Muscle of back (tissue), 13 donors: ENCODE results near the gene RASGRP2. TPM values are rescaled to one million over a fixed set of nuclear protein-coding genes. Genes with fewer than 3 reads are reported as not detected.

Experiments used
- DNase-seq, 3 donors: peaks; one replicate each; pipeline versions ENCODE4 v3.0.0 to v3.0.0-alpha.2; 2013
- long read RNA-seq, 9 donors: transcript quantifications; one replicate each; lab custom pipeline, GENCODE V29; 2026
- polyA plus RNA-seq, 10 donors: library from polyadenylated mRNA; unstranded; fragments of 120-200 nt; gene quantifications; one replicate each; pipeline ENCODE4 v1.2.1, GENCODE V29; 2013; ENCODE audit not compliant: insufficient read length in 10 of 10

The RASGRP2 gene
- polyA plus RNA-seq: 10 to 100 TPM; 13.3 to 60.2 (median 40.2) TPM
- long read RNA-seq, donor 1, transcript RASGRP2-205 (5 exons, 583 nt): minor isoform, 5 of 29 reads
- long read RNA-seq, donor 1, transcript RASGRP2-204 (5 exons, 642 nt): major isoform, 15 of 29 reads
- long read RNA-seq, donor 1, transcript RASGRP2-210 (4 exons, 2,174 nt): minor isoform, 5 of 29 reads
- long read RNA-seq, donor 1, partial matches to known transcripts: 0 of 29 reads
- long read RNA-seq, donor 1, other reads (novel, unspliced or antisense): 0 of 29 reads
- long read RNA-seq, donor 2, transcript RASGRP2-210 (4 exons, 2,174 nt): minor isoform, 7 of 20 reads
- long read RNA-seq, donor 2, transcript RASGRP2-204 (5 exons, 642 nt): major isoform, 9 of 20 reads
- long read RNA-seq, donor 2, partial matches to known transcripts: 0 of 20 reads
- long read RNA-seq, donor 2, other reads (novel, unspliced or antisense): 0 of 20 reads
- long read RNA-seq, donor 3: 0 reads
- long read RNA-seq, donor 4, transcript RASGRP2-204 (5 exons, 642 nt): major isoform, 10 of 20 reads
- long read RNA-seq, donor 4, partial matches to known transcripts: 0 of 20 reads
- long read RNA-seq, donor 4, other reads (novel, unspliced or antisense): 0 of 20 reads
- long read RNA-seq, donor 5, transcript RASGRP2-204 (5 exons, 642 nt): major isoform, 14 of 23 reads
- long read RNA-seq, donor 5, partial matches to known transcripts: 0 of 23 reads
- long read RNA-seq, donor 5, other reads (novel, unspliced or antisense): 0 of 23 reads
- long read RNA-seq, donor 6, transcript RASGRP2-210 (4 exons, 2,174 nt): minor isoform, 5 of 32 reads
- long read RNA-seq, donor 6, transcript RASGRP2-205 (5 exons, 583 nt): minor isoform, 5 of 32 reads
- long read RNA-seq, donor 6, transcript RASGRP2-204 (5 exons, 642 nt): major isoform, 13 of 32 reads
- long read RNA-seq, donor 6, partial matches to known transcripts: 5 of 32 reads
- long read RNA-seq, donor 6, other reads (novel, unspliced or antisense): 0 of 32 reads
- long read RNA-seq, donor 7, transcript RASGRP2-210 (4 exons, 2,174 nt): minor isoform, 5 of 19 reads
- long read RNA-seq, donor 7, transcript RASGRP2-204 (5 exons, 642 nt): major isoform, 9 of 19 reads
- long read RNA-seq, donor 7, partial matches to known transcripts: 0 of 19 reads
- long read RNA-seq, donor 7, other reads (novel, unspliced or antisense): 0 of 19 reads
- long read RNA-seq, donor 8, partial matches to known transcripts: 0 of 9 reads
- long read RNA-seq, donor 8, other reads (novel, unspliced or antisense): 0 of 9 reads
- long read RNA-seq, donor 9, partial matches to known transcripts: 0 of 2 reads
- long read RNA-seq, donor 9, other reads (novel, unspliced or antisense): 0 of 2 reads

- peak in 2 of 3 donors; percentile 54 to 79 for DNase-seq
Measured at GRCh38 chr11:64743591-64744543, at the start of gene RASGRP2. Gene RASGRP2, minus strand, starts transcription at chr11:64744142. Its CDS starts 1,276 bp downstream, at chr11:64742866.

GRCh38 chr11:64792482-64792881, 48.5 kb upstream of the RASGRP2 start:
- no peak for DNase-seq

GRCh38 chr11:64791781-64792291, 47.9 kb upstream of the RASGRP2 start:
- no peak for DNase-seq

GRCh38 chr11:64790205-64791095, 46.5 kb upstream of the RASGRP2 start:
- no peak for DNase-seq

- DNase-seq: no peak
Measured at GRCh38 chr11:64789331-64790204, 45.6 kb upstream of the RASGRP2 start.

- DNase-seq: no peak
Measured at GRCh38 chr11:64788321-64789215, 44.6 kb upstream of the RASGRP2 start.

GRCh38 chr11:64787526-64788320, 43.8 kb upstream of the RASGRP2 start:
- peak in 2 of 3 donors; percentile 46 to 65 for DNase-seq

- DNase-seq: no peak
Measured at GRCh38 chr11:64786308-64786707, 42.4 kb upstream of the RASGRP2 start.

- DNase-seq: no peak
Measured at GRCh38 chr11:64784813-64785581, 41.1 kb upstream of the RASGRP2 start.

- DNase-seq: peak; percentile 100
Measured at GRCh38 chr11:64778473-64779298, 34.7 kb upstream of the RASGRP2 start, which contains the start of gene SF1. Gene SF1, minus strand, starts transcription at chr11:64778542. Its CDS starts 150 bp downstream, at chr11:64778392.

- DNase-seq: no peak
Measured at GRCh38 chr11:64778223-64778472, 34.2 kb upstream of the RASGRP2 start.

GRCh38 chr11:64777449-64778222, 33.7 kb upstream of the RASGRP2 start:
- DNase-seq: peak; percentile 87 to 96 (median 95)

GRCh38 chr11:64776875-64777274, 32.9 kb upstream of the RASGRP2 start:
- DNase-seq: no peak

- DNase-seq: no peak
Measured at GRCh38 chr11:64776425-64776824, 32.5 kb upstream of the RASGRP2 start.
